ENCODE results near the gene IL32. TPM values are rescaled to one million over a fixed set of nuclear protein-coding genes. Genes with fewer than 3 reads are reported as not detected.
"Not testable (repeated sequence)": the region's sequence is repeated elsewhere in the genome, so short reads cannot be mapped to it uniquely, and the experiment has no call there.

Gene IL32
- total RNA-seq, 1 donor from 2014 or later: 1.4 TPM

DNA sequence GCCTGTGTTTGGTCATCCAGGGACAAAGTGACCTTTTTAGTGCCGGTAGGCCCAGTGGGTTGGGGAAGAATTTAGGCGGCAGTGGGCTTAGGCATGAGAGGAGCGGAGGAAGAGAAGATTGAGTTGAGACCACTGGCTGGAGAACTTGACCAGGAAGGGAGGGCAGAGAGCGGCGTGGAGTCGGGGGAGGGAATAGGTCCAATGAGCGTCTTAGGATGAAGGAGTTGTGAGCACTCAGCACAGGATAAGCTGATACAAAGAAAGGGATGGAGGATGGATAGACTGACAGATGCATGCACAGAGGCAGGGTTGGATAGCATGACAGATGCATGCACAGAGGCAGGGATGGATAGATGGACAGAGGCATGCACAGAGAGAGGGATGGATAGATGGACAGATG is 8.0 kb downstream of the IL32 start:
- H3K4me3 Mint-ChIP-seq: no peak overlapping the region
- Histone ChIP-seq H4K20me1 (ENCODE audit: low read depth) (no peaks in the 10 kb centered on the region), H2AFZ (replicated peaks) (no peak overlapping the region), H3K4me3 (no peak overlapping the region), H3K9me3 (ENCODE audit: low read depth) (no peaks in the 10 kb centered on the region), H3K9ac (no peak overlapping the region), H3F3A (ENCODE audit: low read depth) (no peaks in the 10 kb centered on the region), H3K27ac (no peak overlapping the region), H3K79me2 (ENCODE audit: low read depth) (no peaks in the 10 kb centered on the region), H3K4me2 (no peak overlapping the region), H3K27me3 (no peaks in the 10 kb centered on the region), H3K36me3 (no peaks in the 10 kb centered on the region), H3K4me1 (no peaks in the 10 kb centered on the region)
- H3K27me3 Mint-ChIP-seq (ENCODE audit: insufficient read depth, low read depth): peaks cover 17% of the 10 kb centered on the region
- H3K27ac Mint-ChIP-seq: no peak overlapping the region
- no peak for DNase-seq (ENCODE audit: low spot score)
- TF ChIP-seq CTCF (IDR thresholded peaks at IDR 0.05) (no peak), EZH2phosphoT487 (IDR thresholded peaks at IDR 0.05) (no peak)
- H3K36me3 Mint-ChIP-seq: no peaks in the 10 kb centered on the region
- no peaks in the 10 kb centered on the region for H3K9me3 Mint-ChIP-seq
- H3K4me1 Mint-ChIP-seq: peaks cover 9% of the 10 kb centered on the region

DNA sequence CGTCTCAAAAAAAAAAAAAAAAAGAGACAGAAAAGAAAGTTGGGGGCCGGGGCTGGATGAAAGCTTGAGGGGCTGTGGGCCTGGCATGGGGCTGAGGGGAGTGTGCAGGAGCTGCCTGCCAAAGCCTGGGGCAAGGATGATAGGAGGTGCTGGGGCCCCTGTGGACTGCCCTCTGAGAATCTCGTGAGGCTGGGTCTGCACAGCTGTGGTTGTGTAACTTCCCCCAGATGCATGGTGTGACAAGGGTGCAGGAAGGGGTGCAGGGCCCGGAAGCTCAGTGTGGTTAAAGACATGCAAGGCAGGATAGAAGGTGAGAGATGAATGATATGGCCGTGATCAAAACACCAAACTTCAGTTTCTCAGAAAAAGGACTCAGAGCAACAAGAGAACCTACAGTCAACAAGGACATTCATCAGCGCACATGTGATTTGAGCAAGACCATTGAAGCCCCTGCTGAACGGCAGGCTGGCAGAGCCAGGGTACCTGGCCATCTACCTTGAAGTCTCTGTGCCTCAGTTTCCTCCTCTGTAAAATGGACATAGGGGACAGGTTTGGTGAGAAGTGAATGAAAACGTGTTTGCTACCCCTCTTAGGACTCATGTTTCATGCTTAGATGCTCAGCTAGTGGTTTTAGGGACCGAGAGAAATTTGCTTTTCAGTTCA is 9.6 kb downstream of the IL32 start:
- no peak overlapping the region for H2AFZ ChIP-seq (replicated peaks)
- no peak for TF ChIP-seq EZH2 (IDR thresholded peaks at IDR 0.05)
- no peak for TF ChIP-seq CTCF (IDR thresholded peaks at IDR 0.05)
- no peak for TF ChIP-seq EZH2phosphoT487 (IDR thresholded peaks at IDR 0.05)
- no peaks in the 10 kb centered on the region for H4K20me1 ChIP-seq (ENCODE audit: low read depth)
- no peak overlapping the region for H3K9ac ChIP-seq
- H3K27me3 Mint-ChIP-seq (ENCODE audit: insufficient read depth, low read depth): peaks cover 15% of the 10 kb centered on the region
- H3K27ac ChIP-seq: no peak overlapping the region
- H3K4me3 ChIP-seq: no peak overlapping the region
- peaks cover 9% of the 10 kb centered on the region for H3K4me1 Mint-ChIP-seq
- H3K4me3 Mint-ChIP-seq: no peak overlapping the region
- no peak overlapping the region for H3K27ac Mint-ChIP-seq
- no peaks in the 10 kb centered on the region for H3K79me2 ChIP-seq (ENCODE audit: low read depth)
- H3K9me3 Mint-ChIP-seq: no peaks in the 10 kb centered on the region
- no peaks in the 10 kb centered on the region for H3K4me1 ChIP-seq
- H3K9me3 ChIP-seq (ENCODE audit: low read depth): no peaks in the 10 kb centered on the region
- no peaks in the 10 kb centered on the region for H3F3A ChIP-seq (ENCODE audit: low read depth)
- H3K27me3 ChIP-seq: no peaks in the 10 kb centered on the region
- H3K4me2 ChIP-seq: no peak overlapping the region
- no peak for DNase-seq (ENCODE audit: low spot score)
- H3K36me3 ChIP-seq: no peaks in the 10 kb centered on the region
- no peaks in the 10 kb centered on the region for H3K36me3 Mint-ChIP-seq

DNA sequence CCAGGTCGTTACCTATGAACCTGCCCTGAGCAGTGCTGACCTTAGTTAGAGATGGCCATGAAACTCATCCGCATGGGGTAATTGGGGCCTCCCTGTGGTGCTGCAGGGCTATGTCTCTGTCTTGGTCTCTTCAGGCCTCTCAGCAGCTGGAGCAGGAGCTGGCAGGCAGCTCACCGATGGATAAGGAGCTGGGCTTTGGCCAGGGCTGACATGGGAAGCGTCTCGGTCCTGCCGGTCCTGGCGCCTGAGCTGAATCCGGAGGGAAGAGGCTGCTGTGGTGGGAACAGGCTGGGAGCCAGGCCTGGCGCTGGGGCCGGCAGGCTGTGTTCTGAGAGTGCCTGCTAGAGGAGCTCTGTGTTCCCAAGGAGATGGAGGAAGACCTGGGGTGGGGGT is 10.1 kb downstream of the IL32 start:
- H3K9me3 Mint-ChIP-seq: no peaks in the 10 kb centered on the region
- H3K4me1 Mint-ChIP-seq: peaks cover 9% of the 10 kb centered on the region
- Histone ChIP-seq H3K4me2 (no peak overlapping the region), H3K4me3 (no peak overlapping the region), H2AFZ (replicated peaks) (no peak overlapping the region), H3F3A (ENCODE audit: low read depth) (no peaks in the 10 kb centered on the region), H3K9ac (no peak overlapping the region), H4K20me1 (ENCODE audit: low read depth) (no peaks in the 10 kb centered on the region), H3K27me3 (no peaks in the 10 kb centered on the region), H3K27ac (no peak overlapping the region), H3K79me2 (ENCODE audit: low read depth) (no peaks in the 10 kb centered on the region), H3K4me1 (no peaks in the 10 kb centered on the region), H3K9me3 (ENCODE audit: low read depth) (no peaks in the 10 kb centered on the region), H3K36me3 (no peaks in the 10 kb centered on the region)
- no peak for TF ChIP-seq EZH2phosphoT487 (IDR thresholded peaks at IDR 0.05)
- no peak for TF ChIP-seq CTCF (IDR thresholded peaks at IDR 0.05)
- TF ChIP-seq EZH2 (IDR thresholded peaks at IDR 0.05): no peak
- no peak overlapping the region for H3K4me3 Mint-ChIP-seq
- no peaks in the 10 kb centered on the region for H3K36me3 Mint-ChIP-seq
- no peak overlapping the region for H3K27ac Mint-ChIP-seq
- peaks cover 12% of the 10 kb centered on the region for H3K27me3 Mint-ChIP-seq (ENCODE audit: insufficient read depth, low read depth)
- DNase-seq (ENCODE audit: low spot score): no peak

GRCh38 chr16:3075946-3076345 is 10.5 kb downstream of the IL32 start:
- not testable (repeated sequence) for H2AFZ ChIP-seq (replicated peaks); H3K36me3 Mint-ChIP-seq; H3K79me2 ChIP-seq (ENCODE audit: low read depth); H3F3A ChIP-seq (ENCODE audit: low read depth); H3K27ac ChIP-seq; H4K20me1 ChIP-seq (ENCODE audit: low read depth); H3K9me3 ChIP-seq (ENCODE audit: low read depth); H3K4me3 Mint-ChIP-seq; H3K27me3 ChIP-seq; H3K9me3 Mint-ChIP-seq; H3K4me3 ChIP-seq; H3K27ac Mint-ChIP-seq; H3K4me1 ChIP-seq; H3K36me3 ChIP-seq; H3K4me2 ChIP-seq; DNase-seq (ENCODE audit: low spot score); H3K9ac ChIP-seq
- H3K27me3 Mint-ChIP-seq (ENCODE audit: insufficient read depth, low read depth): peaks cover 12% of the 10 kb centered on the region
- H3K4me1 Mint-ChIP-seq: peaks cover 11% of the 10 kb centered on the region

Measured in neural progenitor cell (in vitro differentiated cells).